GM19468 (cell line): ENCODE data around the gene PRDM16.

Experiments
- ATAC-seq: cut with Tn5 transposase; IDR thresholded peaks from one replicate; pipeline ENCODE4 v1.9.1; 2021; ENCODE audit warnings: mild to moderate bottlenecking, moderate library complexity, moderate number of reproducible peaks; ENCODE audit not compliant: unreplicated experiment; ENCODE audit errors: extremely low read depth

The PRDM16 gene

GRCh38 chr1:3261969-3262579, 193.1 kb downstream of the PRDM16 start:
- ATAC-seq = no peak

- ATAC-seq = no peak
These were observed 193.8 kb downstream of the PRDM16 start for GRCh38 chr1:3262681-3263286.

DNA sequence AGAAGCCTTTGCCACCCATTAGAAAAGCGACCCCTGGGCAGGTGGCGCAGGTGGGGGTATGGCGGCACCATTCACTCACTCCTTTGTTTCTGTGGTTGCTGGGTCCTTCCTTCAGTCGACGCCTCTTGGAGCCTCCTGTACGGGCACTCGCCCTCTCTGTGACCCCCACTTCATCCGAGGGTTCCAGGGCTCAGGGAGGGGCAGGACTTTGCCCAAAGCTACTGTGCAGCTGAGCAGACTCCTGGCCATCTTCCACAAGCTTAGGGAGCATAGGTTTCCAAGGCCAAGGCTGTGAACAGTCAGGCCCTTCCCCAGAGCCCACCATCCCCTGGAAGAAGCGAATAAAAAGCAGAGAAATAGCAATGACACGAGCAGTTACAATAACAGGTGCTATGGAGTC, 194.8 kb downstream of the PRDM16 start:
- ATAC-seq = no peak

DNA sequence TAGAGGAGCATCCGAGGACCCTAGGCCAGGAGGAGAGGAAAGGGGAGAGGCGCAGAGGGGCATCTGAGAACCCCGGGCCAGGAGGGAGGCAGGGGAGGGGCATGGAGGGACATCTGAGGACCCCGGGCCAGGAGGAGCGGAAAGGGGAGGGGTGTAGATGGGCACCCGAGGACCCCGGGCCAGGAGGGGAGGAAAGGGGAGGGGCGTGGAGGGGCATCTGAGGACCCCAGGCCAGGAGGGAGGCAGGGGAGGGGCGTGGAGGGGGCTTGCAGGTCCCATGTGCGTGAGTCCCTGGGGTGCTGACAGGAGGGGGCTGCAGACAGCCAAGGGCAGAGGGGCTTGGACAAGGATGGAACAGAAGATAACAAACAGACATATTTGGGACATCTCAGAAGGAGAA, 195.5 kb downstream of the PRDM16 start:
- ATAC-seq = no peak

DNA sequence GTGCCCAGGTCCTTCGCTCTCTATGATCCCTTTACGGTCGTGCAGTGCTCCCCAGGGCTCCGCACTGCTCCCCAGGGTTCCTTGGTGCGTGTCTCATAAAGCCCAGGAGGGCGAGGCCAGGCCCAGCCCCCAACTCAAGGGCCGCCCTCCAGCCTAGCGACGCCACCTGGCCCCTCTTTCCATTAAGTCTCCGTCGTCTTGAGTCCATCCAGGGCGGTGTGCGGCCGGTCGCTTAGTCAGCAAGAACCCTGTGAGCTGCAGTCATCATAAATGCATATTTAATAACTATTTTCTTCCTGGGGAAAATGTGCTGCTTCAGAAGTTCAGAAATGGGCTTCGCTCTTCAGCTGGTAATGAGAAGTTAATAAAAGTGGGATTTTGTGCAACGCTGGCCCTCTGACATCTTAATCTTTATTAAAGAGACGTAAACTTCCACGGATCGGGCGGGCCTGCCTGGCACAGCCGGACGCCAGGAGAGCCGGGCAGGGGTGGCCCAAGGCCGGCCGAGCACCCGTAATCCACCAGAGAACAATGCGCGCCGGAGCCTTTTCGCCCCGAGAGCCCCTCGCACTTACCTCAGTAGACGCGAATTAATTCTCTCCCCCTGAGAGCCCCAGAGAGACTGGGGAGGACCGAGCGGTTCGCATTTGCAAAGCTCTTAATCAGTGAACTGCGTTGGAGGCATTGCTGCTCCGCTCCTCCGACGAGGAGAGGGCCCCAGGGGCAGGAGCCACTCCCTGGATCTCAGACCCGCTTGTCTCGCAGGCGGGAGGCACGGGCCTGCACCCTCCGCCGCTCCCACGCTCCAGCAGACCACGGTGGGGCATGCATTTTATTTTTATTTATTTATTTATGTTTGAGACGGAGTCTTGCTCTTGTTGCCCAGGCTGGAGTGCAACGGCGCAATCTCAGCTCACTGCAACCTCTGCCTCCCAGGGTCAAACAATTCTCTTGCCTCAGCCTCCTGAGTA, 197.1 kb downstream of the PRDM16 start:
- ATAC-seq = no peak

DNA sequence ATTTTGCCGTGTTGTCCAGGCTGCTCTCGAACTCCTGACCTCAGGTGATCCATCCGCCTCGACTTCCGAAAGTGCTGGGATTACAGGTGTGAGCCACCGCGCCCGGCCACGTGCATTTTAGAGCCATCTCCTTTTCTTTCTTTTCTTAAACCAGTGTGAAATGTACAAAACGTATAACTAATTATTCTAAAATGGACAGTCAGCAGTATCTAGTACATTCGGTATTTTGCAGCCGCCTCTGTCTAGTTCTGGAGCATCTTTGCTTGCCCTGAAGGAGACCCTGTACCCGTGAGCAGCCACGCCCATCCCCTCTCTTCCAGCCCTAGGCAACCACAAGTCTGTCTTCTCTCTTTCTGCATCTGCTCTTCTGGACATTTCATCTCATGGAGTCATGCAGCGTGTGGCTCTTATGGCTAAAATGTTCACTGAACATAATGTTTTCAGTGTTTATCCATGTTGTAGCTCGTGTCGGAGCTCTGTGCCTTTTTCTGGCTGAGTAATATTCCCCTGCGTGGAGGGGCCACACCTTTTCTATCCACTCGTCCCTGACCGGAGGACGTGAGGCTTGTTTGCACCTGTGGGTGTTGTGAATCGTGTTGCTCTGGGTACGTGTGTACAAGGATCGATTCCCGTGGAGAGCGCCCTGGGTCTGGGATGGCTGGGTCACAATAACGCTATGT, 198.0 kb downstream of the PRDM16 start:
- ATAC-seq = no peak

DNA sequence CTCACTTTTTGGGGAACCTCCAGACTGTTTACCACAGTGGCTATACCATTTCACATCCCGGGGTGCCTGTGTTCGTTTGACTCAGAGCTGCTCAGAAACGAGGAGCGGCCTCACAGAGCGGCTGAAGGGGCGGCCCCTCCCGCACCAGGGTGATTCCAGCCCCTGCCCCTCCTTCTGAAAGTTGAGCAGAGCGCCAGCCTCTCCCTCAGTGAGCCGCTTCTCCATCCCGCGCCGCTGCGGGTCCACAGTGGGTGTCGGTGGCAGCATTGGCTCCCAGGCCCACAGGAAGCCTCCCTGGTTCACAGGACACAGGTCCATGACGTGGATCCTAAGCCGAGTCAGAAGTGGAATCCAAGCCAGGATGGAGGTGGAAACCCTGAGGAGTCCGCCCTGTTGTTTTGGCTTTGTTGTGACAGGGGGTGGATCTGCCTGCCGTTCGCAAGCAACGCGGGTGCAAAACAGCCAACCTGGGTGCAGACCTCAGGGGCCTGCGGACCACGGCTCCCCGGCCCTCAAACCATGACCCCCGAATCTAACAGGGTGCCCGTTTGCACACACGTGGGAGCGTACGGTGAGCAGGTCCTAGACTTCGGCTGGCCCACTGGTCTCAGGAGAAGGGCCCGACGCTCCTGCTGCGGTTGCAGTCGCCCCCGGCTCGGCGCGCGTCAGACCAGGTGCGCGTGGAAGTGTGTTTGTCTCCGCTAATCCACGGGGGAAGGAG, 198.7 kb downstream of the PRDM16 start:
- no peak for ATAC-seq

DNA sequence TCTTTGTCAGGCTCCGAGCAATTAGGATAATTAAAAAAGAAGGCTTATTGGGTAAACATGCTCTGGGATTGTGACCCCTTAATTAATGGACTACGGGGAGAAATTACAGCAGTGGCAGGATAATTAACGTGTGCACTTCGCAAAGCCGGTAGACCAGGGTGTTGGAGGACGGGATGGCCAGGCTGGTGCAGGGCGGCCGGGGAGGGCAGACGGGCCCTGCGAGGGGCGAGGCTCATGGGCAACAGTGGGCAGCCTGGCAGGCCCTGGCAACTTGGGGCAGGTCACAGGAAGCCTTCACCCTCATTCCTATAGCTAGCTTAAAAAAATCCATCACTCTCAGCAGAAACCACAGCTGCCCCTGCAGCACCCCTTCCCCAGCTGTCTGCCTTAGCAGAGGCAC, 199.3 kb downstream of the PRDM16 start:
- ATAC-seq = no peak

DNA sequence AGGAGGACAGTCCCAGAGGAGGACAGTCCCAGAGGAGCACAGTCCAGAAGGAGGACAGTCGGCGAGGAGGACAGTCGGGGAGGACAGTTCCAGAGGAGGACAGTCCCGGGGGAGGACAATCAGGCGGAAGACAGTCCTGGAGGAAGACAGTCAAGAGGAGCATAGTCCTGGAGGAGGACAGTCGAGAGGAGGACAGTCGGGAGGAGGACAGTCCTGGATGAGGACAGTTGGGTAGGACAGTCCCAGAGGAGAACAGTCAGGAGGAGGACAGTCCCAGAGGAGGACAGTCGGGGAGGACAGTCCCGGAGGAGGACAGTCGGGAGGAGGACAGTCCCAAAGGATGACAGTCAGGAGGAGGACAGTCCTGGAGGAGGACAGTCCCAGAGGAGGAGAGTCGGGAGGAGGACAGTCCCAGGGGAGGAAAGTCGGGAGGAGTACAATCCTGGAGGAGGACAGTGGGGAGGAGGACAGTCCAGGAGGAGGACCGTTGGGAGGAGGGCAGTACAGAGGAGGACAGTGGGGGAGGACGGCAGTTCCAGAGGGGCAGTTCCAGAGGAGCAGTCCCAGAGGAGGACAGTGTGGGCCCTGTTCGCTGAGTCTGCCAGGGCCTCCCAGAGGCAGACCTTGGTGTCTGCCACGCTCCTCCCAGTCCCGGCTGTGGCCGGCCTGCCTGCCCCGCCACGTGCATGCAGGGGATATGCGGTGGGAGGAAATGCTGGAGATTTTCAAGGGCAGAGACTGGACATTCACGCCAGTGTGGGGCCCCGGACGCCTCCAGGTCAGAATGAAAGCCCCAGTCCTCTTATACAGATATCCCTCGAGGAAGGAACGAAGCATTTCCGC, 201.6 kb downstream of the PRDM16 start:
- ATAC-seq = no peak

GRCh38 chr1:3271866-3272265, 202.9 kb downstream of the PRDM16 start:
- ATAC-seq = no peak

GRCh38 chr1:3272321-3273045, 203.5 kb downstream of the PRDM16 start:
- no peak for ATAC-seq

GRCh38 chr1:3273447-3273846, 204.4 kb downstream of the PRDM16 start:
- ATAC-seq = no peak

GRCh38 chr1:3274972-3275371, 206.0 kb downstream of the PRDM16 start:
- no peak for ATAC-seq

DNA sequence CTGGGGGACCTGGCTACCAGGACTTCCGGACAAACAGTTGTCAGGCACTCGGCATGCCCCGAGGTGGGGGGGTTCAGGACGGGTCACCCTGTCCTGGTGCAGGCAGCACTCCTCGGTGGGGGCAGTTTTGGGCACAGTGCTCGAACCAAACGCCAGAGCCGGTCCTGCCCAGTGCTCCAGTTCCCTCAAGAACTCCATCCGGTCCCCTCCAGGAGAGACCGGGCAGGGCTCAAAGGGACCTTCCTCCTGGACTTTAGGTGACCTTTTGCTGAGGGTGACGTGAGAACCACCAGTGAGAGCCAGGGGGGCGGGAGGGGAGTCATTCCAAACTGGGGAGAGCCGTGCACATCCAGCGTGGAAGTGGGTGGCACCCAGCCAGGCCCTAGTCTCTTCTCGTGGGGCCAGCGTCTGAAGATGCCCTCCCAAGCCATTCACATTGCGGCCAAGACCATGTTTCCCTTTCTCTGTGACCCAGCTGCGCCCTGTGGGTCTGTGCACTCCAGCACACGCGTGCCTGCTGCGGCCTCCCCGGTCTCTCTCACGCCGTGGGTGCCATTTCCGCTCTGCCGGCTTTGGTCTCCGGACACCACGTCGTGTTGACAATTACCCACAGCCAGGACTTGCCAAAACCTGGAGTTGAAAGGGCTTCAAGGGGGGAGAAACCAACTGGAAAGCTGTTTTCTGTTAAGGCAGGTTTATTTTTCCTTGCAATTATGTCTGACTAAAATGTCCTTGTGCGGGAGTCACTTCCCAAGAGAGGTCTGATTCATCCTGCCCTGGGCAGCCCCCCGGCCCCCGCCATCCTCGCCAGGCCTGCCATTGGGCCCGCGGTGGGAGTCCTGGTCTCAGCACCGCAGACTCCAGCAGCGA, 206.7 kb downstream of the PRDM16 start:
- no peak for ATAC-seq

DNA sequence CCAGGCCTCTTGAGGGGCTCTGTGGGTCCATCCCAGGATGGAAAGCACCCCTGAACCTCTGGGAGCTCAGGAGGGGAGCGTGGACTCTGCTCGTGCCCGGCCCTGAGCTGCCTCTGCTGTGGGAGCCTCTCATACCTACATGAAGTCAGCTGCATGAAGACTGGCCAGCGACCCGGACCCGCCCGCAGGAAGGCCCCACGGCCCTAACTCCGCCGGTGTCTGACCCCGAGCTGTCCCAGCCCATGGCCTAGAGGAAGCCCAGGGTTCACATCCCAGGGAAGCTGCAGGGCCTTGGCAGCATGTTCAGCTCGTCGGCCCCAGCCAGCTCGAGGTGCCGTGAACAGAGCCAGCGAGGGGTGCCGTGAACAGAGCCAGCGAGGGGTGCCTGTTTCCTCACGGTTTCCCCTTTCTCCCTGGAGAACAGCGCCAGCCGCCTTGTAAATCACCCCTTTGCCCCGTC, 207.4 kb downstream of the PRDM16 start:
- no peak for ATAC-seq

- no peak for ATAC-seq
These were observed 208.0 kb downstream of the PRDM16 start for GRCh38 chr1:3277011-3277471.

- ATAC-seq = no peak
These were observed 208.6 kb downstream of the PRDM16 start for GRCh38 chr1:3277623-3278022.
